Ascending aorta (tissue), 2 donors: ENCODE results near the gene NUAK2. TPM values are rescaled to one million over a fixed set of nuclear protein-coding genes. Genes with fewer than 3 reads are reported as not detected.

Experiments used
- DNase-seq, 2 donors: peaks; one replicate each; pipeline ENCODE4 v3.0.0-alpha.2; 2019; ENCODE audit warnings: low spot score in 2 of 2
- H3K27ac ChIP-seq, 2 donors: fragments of 200-600 bp; sonication (generic); one replicate each; pipeline ENCODE4 v1.5.1; 2016 to 2017; ENCODE audit warnings: mild to moderate bottlenecking in 1 of 2
- H3K27me3 ChIP-seq: fragments of 200-600 bp; sonication (generic); one replicate; pipeline ENCODE4 v1.5.1; 2017
- H3K36me3 ChIP-seq, 2 donors: fragments of 200-600 bp; sonication (generic); one replicate each; pipeline ENCODE4 v1.5.1; 2016
- H3K4me1 ChIP-seq, 2 donors: fragments of 200-600 bp; sonication (generic); one replicate each; pipeline ENCODE4 v1.5.1; 2016 to 2017; ENCODE audit warnings: mild to moderate bottlenecking in 1 of 2
- H3K4me3 ChIP-seq, 2 donors: fragments of 200-600 bp; sonication (generic); one replicate each; pipeline ENCODE4 v1.5.1; 2016 to 2017; ENCODE audit warnings: mild to moderate bottlenecking in 1 of 2
- H3K9me3 ChIP-seq, 2 donors: fragments of 200-600 bp; sonication (generic); one replicate each; pipeline ENCODE4 v1.5.1; 2016
- intact Hi-C: fragments of 100-400 bp; cut with DNase I; formaldehyde crosslinking; loops from one replicate; pipeline ENCODE4 v1.15.1; 2023
- total RNA-seq: library from RNA; depleted of rRNA; stranded (reverse); fragments of >200 nt; gene quantifications from one replicate; pipeline ENCODE4 v1.1.0, GENCODE V29; 2016
- TF ChIP-seq, protein P1 (sequence below), 3 experiments: fragments of 200-600 bp in 2 of 3; fragments of 450-650 bp in 1 of 3; sonication (generic) in 2 of 3; IDR thresholded peaks; one replicate each; pipeline ENCODE4 v1.5.1; 2016 to 2019; ENCODE audit warnings: antibody characterized with exemption in 3 of 3, mild to moderate bottlenecking in 1 of 3, moderate library complexity in 1 of 3

Gene NUAK2
- total RNA-seq, 1 donor from 2014 or later = 0.85 TPM

- H3K9me3 ChIP-seq = no peaks in the 10 kb centered on the region
- H3K36me3 ChIP-seq = no peaks in the 10 kb centered on the region
- H3K4me1 ChIP-seq = no peaks in the 10 kb centered on the region
- H3K4me3 ChIP-seq = no peak overlapping the region
- no peaks in the 10 kb centered on the region for H3K27me3 ChIP-seq
- no peak overlapping the region for H3K27ac ChIP-seq
- no peak for DNase-seq
- TF ChIP-seq, protein P1, sequence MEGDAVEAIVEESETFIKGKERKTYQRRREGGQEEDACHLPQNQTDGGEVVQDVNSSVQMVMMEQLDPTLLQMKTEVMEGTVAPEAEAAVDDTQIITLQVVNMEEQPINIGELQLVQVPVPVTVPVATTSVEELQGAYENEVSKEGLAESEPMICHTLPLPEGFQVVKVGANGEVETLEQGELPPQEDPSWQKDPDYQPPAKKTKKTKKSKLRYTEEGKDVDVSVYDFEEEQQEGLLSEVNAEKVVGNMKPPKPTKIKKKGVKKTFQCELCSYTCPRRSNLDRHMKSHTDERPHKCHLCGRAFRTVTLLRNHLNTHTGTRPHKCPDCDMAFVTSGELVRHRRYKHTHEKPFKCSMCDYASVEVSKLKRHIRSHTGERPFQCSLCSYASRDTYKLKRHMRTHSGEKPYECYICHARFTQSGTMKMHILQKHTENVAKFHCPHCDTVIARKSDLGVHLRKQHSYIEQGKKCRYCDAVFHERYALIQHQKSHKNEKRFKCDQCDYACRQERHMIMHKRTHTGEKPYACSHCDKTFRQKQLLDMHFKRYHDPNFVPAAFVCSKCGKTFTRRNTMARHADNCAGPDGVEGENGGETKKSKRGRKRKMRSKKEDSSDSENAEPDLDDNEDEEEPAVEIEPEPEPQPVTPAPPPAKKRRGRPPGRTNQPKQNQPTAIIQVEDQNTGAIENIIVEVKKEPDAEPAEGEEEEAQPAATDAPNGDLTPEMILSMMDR (IDR thresholded peaks at IDR 0.05) = no peak
- intact Hi-C loops = no loop called here
Observed at GRCh38 chr1:205330150-205330549, 8.6 kb upstream of the NUAK2 start.

DNA sequence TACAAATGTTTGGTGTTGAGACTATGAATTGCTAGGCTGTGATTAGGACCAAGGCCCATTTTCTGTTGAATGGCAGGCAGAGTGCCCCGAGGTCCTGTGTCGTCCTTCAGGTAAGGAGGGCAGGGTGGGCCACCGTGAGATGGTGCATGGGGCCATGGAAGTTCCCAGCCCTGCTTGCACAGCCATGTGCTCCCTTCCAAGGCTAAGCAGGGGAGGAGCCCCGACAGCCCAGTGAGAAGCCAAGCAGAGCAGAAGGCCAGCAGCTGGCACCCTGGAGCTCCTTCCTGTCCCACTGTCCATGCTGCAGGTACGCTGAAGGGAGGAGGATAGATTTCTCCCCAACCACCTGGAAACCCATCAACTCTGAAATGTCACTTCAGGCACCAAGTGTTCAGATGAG, 8.2 kb upstream of the NUAK2 start:
- H3K27me3 ChIP-seq = no peaks in the 10 kb centered on the region
- H3K4me3 ChIP-seq = no peak overlapping the region
- no peaks in the 10 kb centered on the region for H3K36me3 ChIP-seq
- H3K27ac ChIP-seq = no peak overlapping the region
- TF ChIP-seq, protein P1 (IDR thresholded peaks at IDR 0.05) = no peak
- intact Hi-C loops = loop anchor here (10.0 kb wide), 1 partner anchor 185 kb away; no protein-coding TSS in a partner anchor
- H3K9me3 ChIP-seq = no peaks in the 10 kb centered on the region
- no peak for DNase-seq
- H3K4me1 ChIP-seq = no peaks in the 10 kb centered on the region

DNA sequence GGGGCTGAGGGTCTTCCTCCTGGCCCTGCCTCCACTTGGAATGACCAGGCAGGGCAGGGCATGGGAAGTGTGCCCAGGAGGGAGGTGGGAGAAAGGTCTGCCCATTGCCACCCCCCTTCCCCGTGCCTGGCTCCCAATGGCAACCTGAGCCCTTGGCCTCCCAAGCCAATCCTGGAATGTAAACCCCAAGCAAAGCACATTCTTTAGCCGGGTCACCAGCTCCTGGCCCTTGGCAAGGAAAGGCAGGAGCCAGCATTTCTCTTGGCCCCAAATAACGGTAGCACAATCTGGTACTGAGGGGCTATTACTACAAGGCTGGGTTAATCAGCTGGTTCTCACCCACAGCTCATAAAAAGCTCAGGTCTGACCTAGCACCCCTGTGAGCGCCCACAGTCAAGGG, 6.9 kb upstream of the NUAK2 start:
- DNase-seq = no peak
- H3K27me3 ChIP-seq = no peaks in the 10 kb centered on the region
- H3K9me3 ChIP-seq = no peaks in the 10 kb centered on the region
- TF ChIP-seq, protein P1 (IDR thresholded peaks at IDR 0.05) = no peak
- no peak overlapping the region for H3K27ac ChIP-seq
- no peak overlapping the region for H3K4me3 ChIP-seq
- H3K36me3 ChIP-seq = no peaks in the 10 kb centered on the region
- no peaks in the 10 kb centered on the region for H3K4me1 ChIP-seq
- intact Hi-C loops = loop anchor here (10.0 kb wide), 1 partner anchor 184 kb away; no protein-coding TSS in a partner anchor

DNA sequence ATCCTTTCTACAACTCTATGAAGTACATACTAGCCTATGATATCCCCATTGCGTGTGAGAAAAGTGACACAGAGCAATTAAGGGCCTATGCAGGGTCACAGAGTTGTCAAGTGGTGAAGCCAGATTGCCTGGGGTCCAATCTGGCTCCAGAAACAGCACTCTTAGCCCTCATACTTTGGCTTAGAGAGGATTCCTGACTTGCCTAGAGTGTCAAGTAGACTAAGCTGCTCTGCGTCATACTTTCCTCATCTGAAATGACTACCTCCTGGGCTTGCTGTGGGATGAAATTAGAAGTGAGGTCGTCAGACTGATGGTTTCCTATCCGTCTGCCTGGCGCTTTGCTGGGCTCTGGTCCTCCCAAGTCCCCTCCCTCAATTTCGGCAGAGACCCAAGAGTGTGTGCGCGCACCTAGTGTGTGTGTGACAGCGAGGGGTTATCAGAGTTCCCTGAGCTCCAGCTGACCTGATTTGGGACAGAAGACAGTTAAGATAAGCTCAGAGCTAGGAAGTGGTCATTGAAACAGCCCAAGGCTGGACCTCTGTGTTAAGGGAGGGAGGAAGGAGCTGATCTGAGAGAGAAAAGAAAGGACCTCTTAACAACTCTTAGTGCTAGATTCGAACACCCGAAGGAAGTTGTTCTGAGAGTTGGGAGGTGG, 5.4 kb upstream of the NUAK2 start:
- TF ChIP-seq, protein P1 (IDR thresholded peaks at IDR 0.05) = no peak
- H3K27ac ChIP-seq = no peak overlapping the region
- intact Hi-C loops = loop anchor here (10.0 kb wide), 1 partner anchor 182 kb away; no protein-coding TSS in a partner anchor
- H3K36me3 ChIP-seq = no peaks in the 10 kb centered on the region
- H3K9me3 ChIP-seq = no peaks in the 10 kb centered on the region
- no peak overlapping the region for H3K4me3 ChIP-seq
- peaks cover 0 to under 1% of the 10 kb centered on the region in 2 donors for H3K4me1 ChIP-seq
- H3K27me3 ChIP-seq = no peaks in the 10 kb centered on the region
- no peak for DNase-seq

- H3K4me1 ChIP-seq = peaks cover 0 to 9% of the 10 kb centered on the region in 2 donors
- DNase-seq = peak in 1 of 2 donors; percentile 73
- intact Hi-C loops = loop anchor here (1.0 to 10.0 kb wide), 2 partner anchors 52 to 181 kb away; no protein-coding TSS in a partner anchor
- TF ChIP-seq, protein P1 (IDR thresholded peaks at IDR 0.05) = peak; percentile 66 to 78 (median 76)
- no peak overlapping the region for H3K27ac ChIP-seq
- H3K36me3 ChIP-seq = no peaks in the 10 kb centered on the region
- H3K9me3 ChIP-seq = no peaks in the 10 kb centered on the region
- no peak overlapping the region for H3K4me3 ChIP-seq
- H3K27me3 ChIP-seq = no peaks in the 10 kb centered on the region
Observed at GRCh38 chr1:205325334-205325884, 3.9 kb upstream of the NUAK2 start.
